Neural cell (in vitro differentiated cells): ENCODE data around the gene TMEM183A.

Source experiments
- CTCF ChIP-seq: fragments of 450-650 bp; IDR thresholded peaks from 2 replicates; pipeline ENCODE4 v1.5.1; 2014; ENCODE audit warnings: antibody characterized with exemption, mild to moderate bottlenecking, moderate library complexity; ENCODE audit not compliant: poor library complexity, severe bottlenecking
- EZH2 ChIP-seq: fragments of 200-600, 300-800 bp; shearing (Covaris generic), sonication (generic); IDR thresholded peaks from 2 replicates; pipeline ENCODE4 v1.6.1; 2014; ENCODE audit warnings: antibody characterized with exemption, low read length, borderline replicate concordance, mild to moderate bottlenecking; ENCODE audit not compliant: insufficient read depth, poor library complexity, severe bottlenecking
- MXI1 ChIP-seq: fragments of 450-650 bp; conservative IDR thresholded peaks from 2 replicates; pipeline ENCODE4 v1.6.1; 2014; ENCODE audit warnings: antibody characterized with exemption, mild to moderate bottlenecking; ENCODE audit not compliant: poor library complexity, severe bottlenecking
- POLR2AphosphoS5 ChIP-seq: IDR thresholded peaks from 2 replicates; pipeline ENCODE4 v1.6.1; 2012
- RAD21 ChIP-seq: fragments of 450-650 bp; conservative IDR thresholded peaks from 2 replicates; pipeline ENCODE4 v1.6.1; 2014; ENCODE audit warnings: antibody characterized with exemption, mild to moderate bottlenecking, moderate library complexity

GRCh38 chr1:203049576-203050180 lies 42.5 kb downstream of the TMEM183A start:
- TF ChIP-seq CTCF: no peak
- TF ChIP-seq EZH2: no peak
- no peak for TF ChIP-seq MXI1
- TF ChIP-seq RAD21: no peak
- TF ChIP-seq POLR2AphosphoS5: no peak
